ENCODE data around the gene PRR22. TPM values are rescaled to one million over a fixed set of nuclear protein-coding genes. Genes with fewer than 3 reads are reported as not detected.

PRR22 gene
- total and polyA plus RNA-seq, 2 experiments from 2014 or later = 0.13 to 2.9 TPM

DNA sequence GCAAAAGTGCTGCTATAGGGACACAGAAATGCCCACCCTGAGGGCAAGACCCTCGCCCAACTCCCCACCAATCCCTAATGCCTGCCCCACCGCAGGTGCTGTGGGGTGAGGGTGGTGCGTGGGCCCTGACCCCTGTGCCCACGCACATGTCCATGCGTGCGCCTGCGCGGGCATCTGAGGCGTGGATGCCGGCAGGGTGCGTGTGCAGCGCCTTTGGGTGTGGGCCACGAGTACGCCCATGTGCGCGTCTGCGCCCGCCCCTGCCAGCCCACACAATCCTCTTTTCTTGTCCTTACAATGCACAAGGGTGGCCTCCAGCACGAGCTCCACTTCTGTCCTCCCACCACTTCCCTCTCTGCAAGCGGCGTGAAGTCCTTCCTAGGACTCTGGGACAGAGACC is 40.6 kb upstream of the PRR22 start:
- 95% methylated on average over 21 of the region's 21 CpGs for WGBS (ENCODE audit: low lambda C conversion rate, missing lambda C conversion rate)

DNA sequence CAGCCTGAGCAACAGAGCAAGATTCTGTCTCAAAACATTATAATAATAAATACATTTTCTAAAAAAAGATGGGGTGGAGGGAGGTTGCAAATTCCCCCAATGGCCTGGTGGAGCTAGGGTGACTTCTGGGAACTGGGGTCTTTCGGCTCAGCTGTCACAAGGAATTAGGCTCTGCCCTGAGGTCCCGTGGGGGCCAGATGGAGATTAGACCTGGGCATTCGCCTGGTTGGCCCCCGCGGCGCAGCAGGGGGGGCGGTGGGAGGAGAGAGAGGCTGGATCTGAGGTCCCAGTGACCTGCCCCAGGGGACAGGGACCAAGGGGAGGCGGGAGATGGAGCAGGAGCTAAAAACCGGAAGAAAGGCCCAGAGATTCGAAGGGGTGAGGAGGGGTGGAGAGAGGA is 40.2 kb upstream of the PRR22 start:
- no peaks in the 10 kb centered on the region for H3K36me3 ChIP-seq (replicated peaks; ENCODE audit: insufficient read depth, low read depth)
- H3K9me3 ChIP-seq (ENCODE audit: low read depth) = no peaks in the 10 kb centered on the region
- WGBS (ENCODE audit: low lambda C conversion rate, missing lambda C conversion rate) = 93% methylated on average over 9 of the region's 10 CpGs
- no peak overlapping the region for H3K27ac ChIP-seq
- H3K4me1 ChIP-seq (ENCODE audit: insufficient read depth) = peaks cover 15% of the 10 kb centered on the region
- TF ChIP-seq EZH2 (IDR thresholded peaks at IDR 0.05; ENCODE audit: borderline replicate concordance) = no peak
- TF ChIP-seq, protein P1, sequence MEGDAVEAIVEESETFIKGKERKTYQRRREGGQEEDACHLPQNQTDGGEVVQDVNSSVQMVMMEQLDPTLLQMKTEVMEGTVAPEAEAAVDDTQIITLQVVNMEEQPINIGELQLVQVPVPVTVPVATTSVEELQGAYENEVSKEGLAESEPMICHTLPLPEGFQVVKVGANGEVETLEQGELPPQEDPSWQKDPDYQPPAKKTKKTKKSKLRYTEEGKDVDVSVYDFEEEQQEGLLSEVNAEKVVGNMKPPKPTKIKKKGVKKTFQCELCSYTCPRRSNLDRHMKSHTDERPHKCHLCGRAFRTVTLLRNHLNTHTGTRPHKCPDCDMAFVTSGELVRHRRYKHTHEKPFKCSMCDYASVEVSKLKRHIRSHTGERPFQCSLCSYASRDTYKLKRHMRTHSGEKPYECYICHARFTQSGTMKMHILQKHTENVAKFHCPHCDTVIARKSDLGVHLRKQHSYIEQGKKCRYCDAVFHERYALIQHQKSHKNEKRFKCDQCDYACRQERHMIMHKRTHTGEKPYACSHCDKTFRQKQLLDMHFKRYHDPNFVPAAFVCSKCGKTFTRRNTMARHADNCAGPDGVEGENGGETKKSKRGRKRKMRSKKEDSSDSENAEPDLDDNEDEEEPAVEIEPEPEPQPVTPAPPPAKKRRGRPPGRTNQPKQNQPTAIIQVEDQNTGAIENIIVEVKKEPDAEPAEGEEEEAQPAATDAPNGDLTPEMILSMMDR (IDR thresholded peaks at IDR 0.05; ENCODE audit: poor library complexity) = no peak
- no peak for TF ChIP-seq EZH2phosphoT487 (IDR thresholded peaks at IDR 0.05; ENCODE audit: low read depth, severe bottlenecking, unreplicated experiment)
- no peak overlapping the region for H2AFZ ChIP-seq
- no peaks in the 10 kb centered on the region for H4K20me1 ChIP-seq (ENCODE audit: insufficient read depth, poor library complexity, severe bottlenecking)
- DNase-seq (ENCODE audit: low spot score) = no peak
- no peaks in the 10 kb centered on the region for H3K79me2 ChIP-seq
- no peaks in the 10 kb centered on the region for H3K27me3 ChIP-seq
- H3K9me2 ChIP-seq (replicated peaks; ENCODE audit: insufficient read depth) = no peaks in the 10 kb centered on the region
- H3K4me2 ChIP-seq = no peak overlapping the region
- no peak overlapping the region for H3K4me3 ChIP-seq

More for the DNA sequence above, 40.6 kb upstream of the PRR22 start:
- no peaks in the 10 kb centered on the region for H3K9me3 ChIP-seq (ENCODE audit: low read depth)
- no peak overlapping the region for H2AFZ ChIP-seq
- peaks cover 18% of the 10 kb centered on the region for H3K4me1 ChIP-seq (ENCODE audit: insufficient read depth)
- H3K4me2 ChIP-seq = no peak overlapping the region
- no peaks in the 10 kb centered on the region for H4K20me1 ChIP-seq (ENCODE audit: insufficient read depth, poor library complexity, severe bottlenecking)
- H3K79me2 ChIP-seq = no peaks in the 10 kb centered on the region
- H3K4me3 ChIP-seq = no peak overlapping the region
- no peaks in the 10 kb centered on the region for H3K9me2 ChIP-seq (replicated peaks; ENCODE audit: insufficient read depth)
- no peak overlapping the region for H3K27ac ChIP-seq
- H3K27me3 ChIP-seq = no peaks in the 10 kb centered on the region
- DNase-seq (ENCODE audit: low spot score) = no peak
- no peaks in the 10 kb centered on the region for H3K36me3 ChIP-seq (replicated peaks; ENCODE audit: insufficient read depth, low read depth)
- TF ChIP-seq EZH2phosphoT487 (IDR thresholded peaks at IDR 0.05; ENCODE audit: low read depth, severe bottlenecking, unreplicated experiment) (no peak), EZH2 (IDR thresholded peaks at IDR 0.05; ENCODE audit: borderline replicate concordance) (no peak)
- TF ChIP-seq, protein P1 (IDR thresholded peaks at IDR 0.05; ENCODE audit: poor library complexity) = no peak

DNA sequence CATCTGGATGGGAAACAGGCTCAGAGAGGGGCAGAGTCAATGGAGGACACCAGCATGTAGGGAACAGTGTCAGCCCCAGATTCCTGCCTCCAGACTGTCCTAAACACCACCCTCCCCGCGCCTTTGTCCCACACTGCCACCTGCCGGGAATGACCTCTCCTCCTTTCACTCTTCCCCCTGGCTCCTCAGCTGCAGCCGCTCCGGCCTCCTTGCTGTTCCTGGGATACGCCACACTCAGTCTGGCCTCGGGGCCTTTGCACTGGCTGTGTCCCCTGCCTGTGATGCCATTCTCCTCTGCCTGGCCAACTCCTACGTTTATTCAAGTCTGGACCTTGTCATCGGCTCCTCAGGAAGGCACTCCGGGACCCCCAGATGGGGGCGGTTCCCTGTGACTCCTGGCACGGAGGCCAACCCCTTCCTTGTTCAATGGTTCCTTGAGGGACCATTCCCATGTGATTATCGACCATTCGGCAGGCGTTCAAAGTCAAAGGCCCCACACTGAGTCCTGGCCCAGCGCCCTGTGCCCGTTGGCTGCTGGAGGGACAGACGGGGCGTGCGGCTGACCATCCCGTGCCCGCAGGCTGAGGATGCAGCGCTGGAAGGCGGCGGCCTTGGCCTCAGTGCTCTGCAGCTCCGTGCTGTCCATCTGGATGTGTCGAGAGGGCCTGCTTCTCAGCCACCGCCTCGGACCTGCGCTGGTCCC is 39.2 kb upstream of the PRR22 start:
- Histone ChIP-seq H3K9me3 (ENCODE audit: low read depth) (no peaks in the 10 kb centered on the region), H3K36me3 (replicated peaks; ENCODE audit: insufficient read depth, low read depth) (no peaks in the 10 kb centered on the region), H3K27ac (no peak overlapping the region), H3K4me2 (no peak overlapping the region), H3K27me3 (no peaks in the 10 kb centered on the region), H3K9me2 (replicated peaks; ENCODE audit: insufficient read depth) (no peaks in the 10 kb centered on the region), H3K79me2 (no peaks in the 10 kb centered on the region), H4K20me1 (ENCODE audit: insufficient read depth, poor library complexity, severe bottlenecking) (no peaks in the 10 kb centered on the region), H2AFZ (no peak overlapping the region), H3K4me3 (no peak overlapping the region), H3K4me1 (ENCODE audit: insufficient read depth) (peaks cover 7% of the 10 kb centered on the region)
- no peak for DNase-seq (ENCODE audit: low spot score)
- TF ChIP-seq, protein P1 (IDR thresholded peaks at IDR 0.05; ENCODE audit: poor library complexity) = peak; percentile 2
- no peak for TF ChIP-seq EZH2 (IDR thresholded peaks at IDR 0.05; ENCODE audit: borderline replicate concordance)
- 86% methylated on average over 30 of the region's 30 CpGs for WGBS (ENCODE audit: low lambda C conversion rate, missing lambda C conversion rate)

All from hepatocyte (in vitro differentiated cells).